ENCODE measurements around the gene LYAR.

DNA sequence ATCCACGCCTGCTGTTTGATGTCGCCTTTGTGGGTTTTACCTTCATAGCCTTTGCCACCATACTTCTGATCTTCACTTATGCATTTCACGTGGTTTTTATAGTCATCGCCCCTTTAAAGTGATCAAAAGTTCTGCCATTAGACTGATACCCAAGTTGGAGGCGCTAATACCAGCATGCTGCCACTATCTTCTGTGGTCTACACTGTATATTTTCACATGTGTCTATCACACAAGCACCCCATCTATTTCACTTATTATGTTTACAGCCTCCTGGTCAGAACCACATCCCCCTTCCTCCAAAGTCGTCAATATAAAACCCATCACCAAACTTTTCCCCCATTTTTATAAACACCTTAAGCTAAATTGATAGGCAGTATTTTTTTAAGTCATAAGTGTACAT, 8.2 kb downstream of the LYAR start:
- TF ChIP-seq CREB1 (CRISPR knock-in tag; IDR thresholded peaks at IDR 0.05; ENCODE audit: low read depth) (no peak), EZH2 (IDR thresholded peaks at IDR 0.05; ENCODE audit: low read depth, unreplicated experiment) (no peak), POLR2AphosphoS5 (IDR thresholded peaks at IDR 0.05; ENCODE audit: low read depth) (no peak), JUNB (IDR thresholded peaks at IDR 0.05; ENCODE audit: unreplicated experiment) (no peak), EZH2phosphoT487 (IDR thresholded peaks at IDR 0.05; ENCODE audit: unreplicated experiment) (no peak), NANOG (IDR thresholded peaks at IDR 0.05; ENCODE audit: borderline replicate concordance) (no peak)
- TF ChIP-seq, protein P1, sequence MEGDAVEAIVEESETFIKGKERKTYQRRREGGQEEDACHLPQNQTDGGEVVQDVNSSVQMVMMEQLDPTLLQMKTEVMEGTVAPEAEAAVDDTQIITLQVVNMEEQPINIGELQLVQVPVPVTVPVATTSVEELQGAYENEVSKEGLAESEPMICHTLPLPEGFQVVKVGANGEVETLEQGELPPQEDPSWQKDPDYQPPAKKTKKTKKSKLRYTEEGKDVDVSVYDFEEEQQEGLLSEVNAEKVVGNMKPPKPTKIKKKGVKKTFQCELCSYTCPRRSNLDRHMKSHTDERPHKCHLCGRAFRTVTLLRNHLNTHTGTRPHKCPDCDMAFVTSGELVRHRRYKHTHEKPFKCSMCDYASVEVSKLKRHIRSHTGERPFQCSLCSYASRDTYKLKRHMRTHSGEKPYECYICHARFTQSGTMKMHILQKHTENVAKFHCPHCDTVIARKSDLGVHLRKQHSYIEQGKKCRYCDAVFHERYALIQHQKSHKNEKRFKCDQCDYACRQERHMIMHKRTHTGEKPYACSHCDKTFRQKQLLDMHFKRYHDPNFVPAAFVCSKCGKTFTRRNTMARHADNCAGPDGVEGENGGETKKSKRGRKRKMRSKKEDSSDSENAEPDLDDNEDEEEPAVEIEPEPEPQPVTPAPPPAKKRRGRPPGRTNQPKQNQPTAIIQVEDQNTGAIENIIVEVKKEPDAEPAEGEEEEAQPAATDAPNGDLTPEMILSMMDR (conservative IDR thresholded peaks at IDR 0.05; ENCODE audit: low read depth in 2 of 2), result no peak
- TF ChIP-seq, protein P2, sequence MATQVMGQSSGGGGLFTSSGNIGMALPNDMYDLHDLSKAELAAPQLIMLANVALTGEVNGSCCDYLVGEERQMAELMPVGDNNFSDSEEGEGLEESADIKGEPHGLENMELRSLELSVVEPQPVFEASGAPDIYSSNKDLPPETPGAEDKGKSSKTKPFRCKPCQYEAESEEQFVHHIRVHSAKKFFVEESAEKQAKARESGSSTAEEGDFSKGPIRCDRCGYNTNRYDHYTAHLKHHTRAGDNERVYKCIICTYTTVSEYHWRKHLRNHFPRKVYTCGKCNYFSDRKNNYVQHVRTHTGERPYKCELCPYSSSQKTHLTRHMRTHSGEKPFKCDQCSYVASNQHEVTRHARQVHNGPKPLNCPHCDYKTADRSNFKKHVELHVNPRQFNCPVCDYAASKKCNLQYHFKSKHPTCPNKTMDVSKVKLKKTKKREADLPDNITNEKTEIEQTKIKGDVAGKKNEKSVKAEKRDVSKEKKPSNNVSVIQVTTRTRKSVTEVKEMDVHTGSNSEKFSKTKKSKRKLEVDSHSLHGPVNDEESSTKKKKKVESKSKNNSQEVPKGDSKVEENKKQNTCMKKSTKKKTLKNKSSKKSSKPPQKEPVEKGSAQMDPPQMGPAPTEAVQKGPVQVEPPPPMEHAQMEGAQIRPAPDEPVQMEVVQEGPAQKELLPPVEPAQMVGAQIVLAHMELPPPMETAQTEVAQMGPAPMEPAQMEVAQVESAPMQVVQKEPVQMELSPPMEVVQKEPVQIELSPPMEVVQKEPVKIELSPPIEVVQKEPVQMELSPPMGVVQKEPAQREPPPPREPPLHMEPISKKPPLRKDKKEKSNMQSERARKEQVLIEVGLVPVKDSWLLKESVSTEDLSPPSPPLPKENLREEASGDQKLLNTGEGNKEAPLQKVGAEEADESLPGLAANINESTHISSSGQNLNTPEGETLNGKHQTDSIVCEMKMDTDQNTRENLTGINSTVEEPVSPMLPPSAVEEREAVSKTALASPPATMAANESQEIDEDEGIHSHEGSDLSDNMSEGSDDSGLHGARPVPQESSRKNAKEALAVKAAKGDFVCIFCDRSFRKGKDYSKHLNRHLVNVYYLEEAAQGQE (IDR thresholded peaks at IDR 0.05; ENCODE audit: unreplicated experiment), result no peak

Data from GM23338 (cell line).